ENCODE data around the gene AP2S1. TPM values are rescaled to one million over a fixed set of nuclear protein-coding genes. Genes with fewer than 3 reads are reported as not detected.

Gene AP2S1
- 78.8 TPM for polyA plus RNA-seq
- long read RNA-seq, donor 1, transcript AP2S1-201 (5 exons, 935 nt) = major isoform, 38 of 48 reads
- long read RNA-seq, donor 1, partial matches to known transcripts = 0 of 48 reads
- long read RNA-seq, donor 1, other reads (novel, unspliced or antisense) = 0 of 48 reads
- long read RNA-seq, donor 2, transcript AP2S1-204 (4 exons, 707 nt) = minor isoform, 8 of 115 reads
- long read RNA-seq, donor 2, transcript AP2S1-201 (5 exons, 935 nt) = major isoform, 94 of 115 reads
- long read RNA-seq, donor 2, partial matches to known transcripts = 0 of 115 reads
- long read RNA-seq, donor 2, other reads (novel, unspliced or antisense) = 0 of 115 reads
- long read RNA-seq, donor 3, transcript AP2S1-204 (4 exons, 707 nt) = minor isoform, 13 of 165 reads
- long read RNA-seq, donor 3, transcript AP2S1-202 (5 exons, 793 nt) = minor isoform, 5 of 165 reads
- long read RNA-seq, donor 3, transcript AP2S1-206 (3 exons, 355 nt) = minor isoform, 6 of 165 reads
- long read RNA-seq, donor 3, transcript AP2S1-201 (5 exons, 935 nt) = major isoform, 108 of 165 reads
- long read RNA-seq, donor 3, partial matches to known transcripts = 29 of 165 reads
- long read RNA-seq, donor 3, other reads (novel, unspliced or antisense) = 0 of 165 reads
- long read RNA-seq, donor 4, transcript AP2S1-201 (5 exons, 935 nt) = major isoform, 12 of 14 reads
- long read RNA-seq, donor 4, partial matches to known transcripts = 0 of 14 reads
- long read RNA-seq, donor 4, other reads (novel, unspliced or antisense) = 0 of 14 reads
- long read RNA-seq, donor 5, transcript AP2S1-201 (5 exons, 935 nt) = major isoform, 38 of 50 reads
- long read RNA-seq, donor 5, partial matches to known transcripts = 0 of 50 reads
- long read RNA-seq, donor 5, other reads (novel, unspliced or antisense) = 0 of 50 reads
- long read RNA-seq, donor 6, transcript AP2S1-201 (5 exons, 935 nt) = major isoform, 74 of 95 reads
- long read RNA-seq, donor 6, transcript AP2S1-204 (4 exons, 707 nt) = minor isoform, 8 of 95 reads
- long read RNA-seq, donor 6, partial matches to known transcripts = 0 of 95 reads
- long read RNA-seq, donor 6, other reads (novel, unspliced or antisense) = 0 of 95 reads
- long read RNA-seq, donor 7, transcript AP2S1-201 (5 exons, 935 nt) = major isoform, 38 of 46 reads
- long read RNA-seq, donor 7, partial matches to known transcripts = 0 of 46 reads
- long read RNA-seq, donor 7, other reads (novel, unspliced or antisense) = 0 of 46 reads
- long read RNA-seq, donor 8, transcript AP2S1-204 (4 exons, 707 nt) = minor isoform, 5 of 143 reads
- long read RNA-seq, donor 8, transcript AP2S1-203 (4 exons, 636 nt) = minor isoform, 5 of 143 reads
- long read RNA-seq, donor 8, transcript AP2S1-201 (5 exons, 935 nt) = major isoform, 125 of 143 reads
- long read RNA-seq, donor 8, partial matches to known transcripts = 0 of 143 reads
- long read RNA-seq, donor 8, other reads (novel, unspliced or antisense) = 0 of 143 reads
- long read RNA-seq, donor 9, transcript AP2S1-203 (4 exons, 636 nt) = minor isoform, 5 of 84 reads
- long read RNA-seq, donor 9, transcript AP2S1-204 (4 exons, 707 nt) = minor isoform, 6 of 84 reads
- long read RNA-seq, donor 9, transcript AP2S1-201 (5 exons, 935 nt) = major isoform, 71 of 84 reads
- long read RNA-seq, donor 9, partial matches to known transcripts = 0 of 84 reads
- long read RNA-seq, donor 9, other reads (novel, unspliced or antisense) = 0 of 84 reads
- long read RNA-seq, donor 10, transcript AP2S1-204 (4 exons, 707 nt) = minor isoform, 7 of 115 reads
- long read RNA-seq, donor 10, transcript AP2S1-201 (5 exons, 935 nt) = major isoform, 98 of 115 reads
- long read RNA-seq, donor 10, partial matches to known transcripts = 0 of 115 reads
- long read RNA-seq, donor 10, other reads (novel, unspliced or antisense) = 0 of 115 reads
- long read RNA-seq, donor 11, transcript AP2S1-201 (5 exons, 935 nt) = major isoform, 59 of 71 reads
- long read RNA-seq, donor 11, transcript AP2S1-203 (4 exons, 636 nt) = minor isoform, 6 of 71 reads
- long read RNA-seq, donor 11, partial matches to known transcripts = 0 of 71 reads
- long read RNA-seq, donor 11, other reads (novel, unspliced or antisense) = 0 of 71 reads

DNA sequence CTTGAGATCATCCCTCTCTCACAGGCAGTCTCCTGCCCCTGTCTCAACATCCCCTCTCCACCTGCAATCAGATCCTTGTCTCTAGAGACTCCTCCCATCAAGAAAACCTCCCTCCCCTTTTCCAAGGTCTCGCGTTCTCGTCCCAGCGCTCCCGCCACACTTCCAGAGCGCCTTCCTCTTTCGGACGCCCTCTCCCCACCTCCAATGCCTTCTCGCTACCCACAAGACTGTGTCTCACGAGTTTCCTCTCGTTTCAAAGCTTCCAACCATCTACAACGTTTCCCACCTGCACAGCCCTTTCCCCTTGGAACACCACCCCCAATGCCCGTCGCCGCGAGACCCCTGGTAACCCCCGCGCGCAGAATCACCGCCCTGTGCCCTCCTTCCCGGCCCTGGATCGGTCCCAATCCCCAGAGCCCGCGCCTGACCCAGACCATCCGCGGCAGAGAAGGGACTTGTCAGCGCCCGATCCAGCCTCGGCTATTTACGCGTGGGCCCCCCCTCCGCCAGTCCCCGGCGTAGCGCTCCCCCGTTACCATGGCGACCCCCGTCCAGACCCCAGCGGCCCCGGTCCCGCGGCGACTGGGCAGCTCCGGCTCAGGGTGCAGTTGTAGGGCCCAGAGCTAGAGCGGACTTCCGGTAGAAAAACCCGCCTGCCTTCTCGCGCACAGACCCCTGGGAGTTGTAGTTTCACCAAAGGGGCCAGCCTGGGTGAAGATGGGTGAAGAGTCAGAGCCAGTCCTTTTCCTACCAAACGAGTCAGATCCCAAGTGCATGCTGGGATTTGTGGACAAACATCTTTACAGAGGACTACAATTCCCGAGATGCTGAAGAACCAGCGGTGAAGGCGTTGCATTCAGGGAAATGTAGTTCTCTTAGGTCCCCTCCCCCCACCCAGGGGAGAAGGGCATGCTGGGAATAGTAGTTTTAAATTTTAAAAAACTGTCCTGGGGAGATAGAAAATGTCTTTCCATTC is at the start of gene AP2S1:
TSS of gene AP2S1 (minus strand) at position 619 of the 976 bp plus-strand sequence. CDS start at position 539, 80 bp downstream.
- Histone ChIP-seq H3K27ac (ENCODE audit: low read length) (peak within 1 kb of the TSS; percentile 90), H3K4me3 (ENCODE audit: low read length) (peak within 1 kb of the TSS; percentile 97), H3K4me1 (ENCODE audit: control insufficient read depth, insufficient read depth, low read length) (peaks cover 18% of the 10 kb centered on the region), H3K9me3 (ENCODE audit: control insufficient read depth, low read depth, low read length) (no peaks in the 10 kb centered on the region), H3K27me3 (ENCODE audit: control insufficient read depth, insufficient read depth, low read length) (no peaks in the 10 kb centered on the region), H3K36me3 (ENCODE audit: control insufficient read depth, insufficient read depth, low read length) (peaks cover 10% of the 10 kb centered on the region)
- no CpG with 5 or more reads among the region's 53 CpGs for WGBS (ENCODE audit: insufficient coverage, low lambda C conversion rate)
- DNase-seq = peak; percentile 99

DNA sequence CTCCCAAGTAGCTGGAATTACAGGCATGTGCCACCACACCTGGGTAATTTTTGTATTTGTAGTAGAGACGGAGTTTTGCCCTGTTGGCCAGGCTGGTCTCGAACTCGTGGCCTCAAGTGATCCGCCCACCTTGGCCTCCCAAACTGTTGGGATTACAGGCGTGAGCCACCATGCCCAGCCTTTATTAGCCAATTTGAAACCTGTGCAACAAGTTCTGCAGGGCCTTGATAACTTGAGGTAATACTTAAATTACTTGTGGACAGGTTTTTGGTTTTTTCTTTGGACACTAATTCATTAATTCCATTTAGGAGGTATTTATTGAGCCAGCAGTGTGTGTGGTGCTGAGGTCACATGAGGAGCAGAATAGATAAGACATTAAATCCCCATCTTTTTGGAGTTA is 49.7 kb upstream of the AP2S1 start:
- H3K27ac ChIP-seq (ENCODE audit: low read length) = no peak overlapping the region
- H3K4me1 ChIP-seq (ENCODE audit: control insufficient read depth, insufficient read depth, low read length) = peaks cover 31% of the 10 kb centered on the region
- peaks cover 2% of the 10 kb centered on the region for H3K36me3 ChIP-seq (ENCODE audit: control insufficient read depth, insufficient read depth, low read length)
- no peak overlapping the region for H3K4me3 ChIP-seq (ENCODE audit: low read length)
- WGBS (ENCODE audit: insufficient coverage, low lambda C conversion rate) = no CpG with 5 or more reads among the region's 5 CpGs
- no peaks in the 10 kb centered on the region for H3K27me3 ChIP-seq (ENCODE audit: control insufficient read depth, insufficient read depth, low read length)
- H3K9me3 ChIP-seq (ENCODE audit: control insufficient read depth, low read depth, low read length) = no peaks in the 10 kb centered on the region
- DNase-seq = no peak

DNA sequence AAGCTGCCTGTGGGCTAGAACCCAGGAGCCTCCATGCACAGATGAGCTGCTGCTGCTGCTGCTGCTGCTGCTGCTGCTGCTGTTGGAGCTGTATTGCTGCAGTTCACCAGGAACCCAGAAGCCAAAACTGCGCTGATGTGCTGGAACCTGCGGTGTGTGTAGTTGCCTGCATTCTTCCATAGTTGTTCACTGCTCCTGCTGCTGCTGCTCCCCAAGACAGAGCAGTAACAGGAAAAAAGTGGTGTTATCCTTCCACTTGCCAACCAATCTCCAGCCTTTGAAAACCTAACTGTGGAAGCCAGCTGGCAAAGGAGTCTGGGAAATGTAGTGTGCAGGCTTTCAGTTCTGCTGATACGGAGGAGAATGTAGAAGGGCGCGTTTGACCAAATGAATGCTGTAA is 48.1 kb upstream of the AP2S1 start:
- H3K4me1 ChIP-seq (ENCODE audit: control insufficient read depth, insufficient read depth, low read length) = peaks cover 22% of the 10 kb centered on the region
- no peaks in the 10 kb centered on the region for H3K9me3 ChIP-seq (ENCODE audit: control insufficient read depth, low read depth, low read length)
- no peak overlapping the region for H3K4me3 ChIP-seq (ENCODE audit: low read length)
- H3K27me3 ChIP-seq (ENCODE audit: control insufficient read depth, insufficient read depth, low read length) = no peaks in the 10 kb centered on the region
- no CpG with 5 or more reads among the region's 5 CpGs for WGBS (ENCODE audit: insufficient coverage, low lambda C conversion rate)
- H3K27ac ChIP-seq (ENCODE audit: low read length) = no peak overlapping the region
- no peaks in the 10 kb centered on the region for H3K36me3 ChIP-seq (ENCODE audit: control insufficient read depth, insufficient read depth, low read length)
- DNase-seq = no peak

DNA sequence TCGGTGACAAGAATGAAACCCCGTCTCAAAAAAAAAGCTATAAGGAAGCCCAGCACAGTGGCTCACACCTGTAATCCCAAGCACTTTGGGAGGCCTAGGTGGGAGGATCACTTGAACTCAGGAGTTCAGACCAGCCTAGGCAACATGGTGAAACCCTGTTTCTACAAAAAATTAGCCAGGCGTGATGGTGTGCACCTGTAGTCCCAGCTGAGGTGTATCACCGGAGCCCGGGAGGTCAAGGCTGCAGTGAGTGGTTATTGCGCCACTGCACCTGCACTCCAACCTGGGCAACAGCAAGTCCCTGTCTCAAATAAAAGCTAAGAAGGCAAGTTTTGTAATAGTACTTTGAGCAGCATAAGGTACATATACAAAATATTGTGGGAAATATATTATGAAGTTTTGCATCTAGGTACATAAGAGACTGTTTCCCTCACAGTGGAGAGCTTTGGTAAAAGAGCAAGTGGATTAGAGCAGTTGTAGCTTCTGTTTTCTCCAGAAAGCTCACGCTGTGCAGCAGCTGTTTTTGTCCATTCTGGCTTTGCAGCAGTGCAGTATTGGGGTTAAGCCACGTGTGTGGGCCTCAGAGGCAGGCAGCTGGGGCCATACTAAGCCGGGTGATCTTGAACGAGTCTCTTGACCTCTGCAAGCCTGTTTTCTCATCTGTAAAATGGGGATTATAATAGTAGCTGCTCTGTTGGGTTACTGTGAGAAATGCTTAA is 45.6 kb upstream of the AP2S1 start:
- DNase-seq = no peak
- no CpG with 5 or more reads among the region's 10 CpGs for WGBS (ENCODE audit: insufficient coverage, low lambda C conversion rate)
- H3K4me3 ChIP-seq (ENCODE audit: low read length) = no peak overlapping the region
- no peaks in the 10 kb centered on the region for H3K9me3 ChIP-seq (ENCODE audit: control insufficient read depth, low read depth, low read length)
- no peaks in the 10 kb centered on the region for H3K27me3 ChIP-seq (ENCODE audit: control insufficient read depth, insufficient read depth, low read length)
- H3K4me1 ChIP-seq (ENCODE audit: control insufficient read depth, insufficient read depth, low read length) = peaks cover 17% of the 10 kb centered on the region
- no peak overlapping the region for H3K27ac ChIP-seq (ENCODE audit: low read length)
- no peaks in the 10 kb centered on the region for H3K36me3 ChIP-seq (ENCODE audit: control insufficient read depth, insufficient read depth, low read length)

DNA sequence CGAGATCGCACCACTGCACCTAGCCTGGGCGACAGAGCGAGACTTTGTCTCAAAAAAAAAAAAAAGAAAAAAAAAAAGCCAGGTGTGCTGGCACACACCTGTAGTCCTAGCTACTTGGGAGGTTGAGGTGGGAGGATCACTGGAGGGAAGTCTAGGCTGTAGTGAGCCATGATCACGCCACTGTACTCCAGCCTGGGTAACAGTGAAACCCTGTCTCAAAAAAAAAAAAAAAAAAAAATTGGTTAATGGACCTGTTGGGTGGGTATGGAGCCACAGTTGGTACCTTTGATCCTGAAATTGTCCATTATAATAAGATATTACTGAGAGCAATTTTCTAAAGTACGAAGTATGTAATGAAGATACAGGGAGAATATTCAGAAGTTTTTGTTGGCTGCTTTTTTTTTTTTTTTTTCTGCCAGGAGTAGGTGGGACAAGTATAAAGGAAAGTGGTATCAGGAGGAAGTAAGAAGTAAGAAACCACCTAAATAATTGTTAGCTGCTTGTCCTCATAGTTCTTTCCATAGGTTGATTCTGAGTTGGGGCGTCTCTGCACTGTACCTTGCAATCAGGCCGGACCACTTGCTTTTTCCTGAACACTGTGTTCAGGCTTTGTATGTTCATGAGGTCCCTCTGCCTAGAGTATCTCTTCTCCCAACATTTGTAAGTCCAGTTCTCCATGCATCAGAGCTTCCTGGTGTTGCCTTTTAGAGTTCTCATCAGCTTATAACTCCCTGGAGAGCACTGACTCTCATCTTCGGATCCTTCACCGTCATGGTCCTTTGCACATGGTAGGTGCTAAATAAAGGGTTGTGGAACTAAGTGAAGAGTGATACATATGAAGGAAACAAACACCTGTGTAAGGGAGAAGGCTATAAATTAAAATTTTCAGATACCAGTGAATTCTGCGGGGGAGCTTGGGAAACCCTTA is 41.9 kb upstream of the AP2S1 start:
- no peaks in the 10 kb centered on the region for H3K36me3 ChIP-seq (ENCODE audit: control insufficient read depth, insufficient read depth, low read length)
- H3K4me1 ChIP-seq (ENCODE audit: control insufficient read depth, insufficient read depth, low read length) = peaks cover 31% of the 10 kb centered on the region
- H3K27me3 ChIP-seq (ENCODE audit: control insufficient read depth, insufficient read depth, low read length) = no peaks in the 10 kb centered on the region
- DNase-seq = no peak
- WGBS (ENCODE audit: insufficient coverage, low lambda C conversion rate) = 100% methylated on average over 1 of the region's 11 CpGs
- peak overlapping the region; percentile 29 for H3K27ac ChIP-seq (ENCODE audit: low read length)
- H3K9me3 ChIP-seq (ENCODE audit: control insufficient read depth, low read depth, low read length) = no peaks in the 10 kb centered on the region
- no peak overlapping the region for H3K4me3 ChIP-seq (ENCODE audit: low read length)

DNA sequence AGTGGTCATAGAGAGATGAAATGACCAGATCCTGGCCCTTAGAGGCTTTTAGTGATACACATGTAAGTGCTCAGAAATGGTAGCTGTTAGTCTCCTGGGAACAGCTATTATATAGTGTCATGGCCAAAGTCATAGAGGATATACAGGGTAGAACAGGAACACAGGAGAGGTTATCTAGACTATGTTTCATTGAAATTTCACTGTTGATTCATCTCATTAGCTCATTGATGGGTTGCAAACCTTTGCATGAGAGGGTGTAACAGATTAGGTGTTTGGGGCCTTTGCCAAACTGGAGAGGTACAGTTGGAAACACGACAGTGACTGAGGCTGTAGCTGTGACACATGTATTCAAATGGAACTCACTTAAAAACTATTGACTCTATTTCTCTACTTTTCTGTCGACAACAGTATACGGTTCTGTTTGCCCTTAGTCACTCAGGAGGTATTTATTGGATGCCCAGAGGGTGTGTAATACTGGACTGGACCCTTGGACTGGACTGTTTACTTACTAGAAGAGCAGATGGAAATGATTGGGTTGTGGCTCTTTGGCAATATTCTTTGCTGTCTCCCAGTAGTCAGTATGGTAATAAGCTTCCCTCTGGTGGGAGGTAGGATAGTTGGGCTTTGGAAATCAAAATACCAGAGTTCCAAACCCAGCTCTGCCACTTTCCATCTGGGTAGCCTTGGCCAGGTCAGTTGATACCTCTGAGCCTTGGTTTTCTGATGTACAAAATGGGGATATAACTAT is 40.0 kb upstream of the AP2S1 start:
- Histone ChIP-seq H3K36me3 (ENCODE audit: control insufficient read depth, insufficient read depth, low read length) (no peaks in the 10 kb centered on the region), H3K27ac (ENCODE audit: low read length) (peak overlapping the region; percentile 81), H3K4me1 (ENCODE audit: control insufficient read depth, insufficient read depth, low read length) (peaks cover 33% of the 10 kb centered on the region), H3K4me3 (ENCODE audit: low read length) (no peak overlapping the region), H3K9me3 (ENCODE audit: control insufficient read depth, low read depth, low read length) (no peaks in the 10 kb centered on the region), H3K27me3 (ENCODE audit: control insufficient read depth, insufficient read depth, low read length) (no peaks in the 10 kb centered on the region)
- DNase-seq = peak; percentile 89 to 95
- WGBS (ENCODE audit: insufficient coverage, low lambda C conversion rate) = no CpG with 5 or more reads among the region's 3 CpGs

DNA sequence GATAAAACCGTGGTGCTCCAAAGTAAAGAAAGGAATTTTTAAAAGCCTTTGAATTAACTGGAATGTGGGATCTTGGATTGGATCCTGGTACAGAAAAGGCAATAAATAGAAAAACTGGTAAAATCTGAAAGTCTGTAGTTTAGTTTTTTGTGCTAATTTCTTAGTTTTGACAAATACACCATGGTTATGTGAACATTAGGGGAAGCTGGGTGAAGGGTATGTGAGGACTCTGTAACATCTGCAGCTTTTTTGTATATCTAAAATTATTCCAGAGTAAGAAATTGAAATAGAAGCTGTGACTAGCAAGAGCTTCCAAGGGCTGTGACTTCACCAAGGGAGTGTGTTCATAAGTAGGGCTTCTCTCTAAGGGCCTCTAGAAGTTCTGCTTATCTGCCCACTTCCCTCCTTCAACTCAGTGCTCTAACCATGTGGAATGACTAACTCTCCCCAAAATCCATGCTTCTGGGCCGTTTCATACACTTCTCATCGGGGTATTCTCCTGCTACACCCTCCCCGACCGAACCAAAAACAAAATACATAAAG is 36.7 kb upstream of the AP2S1 start:
- WGBS (ENCODE audit: insufficient coverage, low lambda C conversion rate) = 100% methylated on average over 2 of the region's 5 CpGs
- no peak overlapping the region for H3K4me3 ChIP-seq (ENCODE audit: low read length)
- no peaks in the 10 kb centered on the region for H3K9me3 ChIP-seq (ENCODE audit: control insufficient read depth, low read depth, low read length)
- H3K36me3 ChIP-seq (ENCODE audit: control insufficient read depth, insufficient read depth, low read length) = no peaks in the 10 kb centered on the region
- DNase-seq = no peak
- no peak overlapping the region for H3K27ac ChIP-seq (ENCODE audit: low read length)
- peaks cover 32% of the 10 kb centered on the region for H3K4me1 ChIP-seq (ENCODE audit: control insufficient read depth, insufficient read depth, low read length)
- H3K27me3 ChIP-seq (ENCODE audit: control insufficient read depth, insufficient read depth, low read length) = no peaks in the 10 kb centered on the region
